Neuronal stem cell (in vitro differentiated cells): ENCODE measurements around the gene IL12RB1.

Experiments used
- DNase-seq: peaks from one replicate; pipeline ENCODE4 v3.0.0-alpha.2; 2013; ENCODE audit warnings: low spot score
- H2AFZ ChIP-seq: one replicate; pipeline ENCODE4 v1.6.1; 2013; ENCODE audit warnings: mild to moderate bottlenecking, low read length, inconsistent platforms
- H2AK5ac ChIP-seq: 2 replicates; pipeline ENCODE4 v1.6.1; 2013; ENCODE audit warnings: low read depth, mild to moderate bottlenecking, inconsistent platforms, low read length, moderate library complexity, mixed read lengths
- H2BK120ac ChIP-seq: 2 replicates; pipeline ENCODE4 v1.6.1; 2013; ENCODE audit warnings: low read depth, mild to moderate bottlenecking, inconsistent platforms, low read length, moderate library complexity, mixed read lengths
- H2BK12ac ChIP-seq: one replicate; pipeline ENCODE4 v1.6.1; 2013; ENCODE audit warnings: low read length, inconsistent platforms
- H2BK15ac ChIP-seq: 2 replicates; pipeline ENCODE4 v1.6.1; 2013; ENCODE audit warnings: mild to moderate bottlenecking, low read length, inconsistent platforms, mixed read lengths
- H2BK5ac ChIP-seq: one replicate; pipeline ENCODE4 v1.6.1; 2013; ENCODE audit warnings: inconsistent platforms, mild to moderate bottlenecking, low read length, moderate library complexity
- H3K14ac ChIP-seq: one replicate; pipeline ENCODE4 v1.6.1; 2013; ENCODE audit warnings: low read length, inconsistent platforms
- H3K18ac ChIP-seq: 2 replicates; pipeline ENCODE4 v1.6.1; 2013; ENCODE audit warnings: low read length, inconsistent platforms
- H3K23ac ChIP-seq: 2 replicates; pipeline ENCODE4 v1.6.1; 2013; ENCODE audit warnings: low read depth, mild to moderate bottlenecking, mixed read lengths, low read length, inconsistent platforms; ENCODE audit not compliant: poor library complexity
- H3K27ac ChIP-seq: replicated peaks from 3 replicates; pipeline ENCODE4 v1.5.1; 2013; ENCODE audit warnings: low read length, inconsistent platforms
- H3K27me3 ChIP-seq, 3 experiments: 2 replicates each; pipeline ENCODE4 v1.6.1; 2013; ENCODE audit warnings: low read length in 3 of 3, mild to moderate bottlenecking in 2 of 3, inconsistent platforms in 1 of 3, low read depth in 1 of 3, mixed read lengths in 1 of 3, moderate library complexity in 1 of 3; ENCODE audit not compliant: control insufficient read depth in 3 of 3, insufficient read depth in 3 of 3
- H3K36me3 ChIP-seq, 2 donors: replicated peaks in 1 of 2; 2 replicates each; pipeline ENCODE4 v1.6.1; 2013; ENCODE audit warnings: low read length in 2 of 2; ENCODE audit not compliant: control insufficient read depth in 2 of 2, insufficient read depth in 2 of 2
- H3K4ac ChIP-seq: 2 replicates; pipeline ENCODE4 v1.6.1; 2013; ENCODE audit warnings: inconsistent platforms, mild to moderate bottlenecking, low read length, moderate library complexity
- H3K4me1 ChIP-seq, 2 donors: 1 replicate in 1 of 2; 2 replicates in 1 of 2; pipeline ENCODE4 v1.6.1; 2013; ENCODE audit warnings: low read length in 2 of 2, low read depth in 1 of 2; ENCODE audit not compliant: control insufficient read depth in 2 of 2, insufficient read depth in 1 of 2
- H3K4me2 ChIP-seq: one replicate; pipeline ENCODE4 v1.6.1; 2013; ENCODE audit warnings: mild to moderate bottlenecking, low read length, inconsistent platforms; ENCODE audit not compliant: insufficient read depth, poor library complexity, severe bottlenecking
- H3K4me3 ChIP-seq, 2 donors: 2 replicates each; pipeline ENCODE4 v1.5.1; 2013; ENCODE audit warnings: low read length in 2 of 2, mild to moderate bottlenecking in 2 of 2, inconsistent platforms in 1 of 2, moderate library complexity in 1 of 2
- H3K79me1 ChIP-seq: one replicate; pipeline ENCODE4 v1.6.1; 2013; ENCODE audit warnings: low read depth, mild to moderate bottlenecking, inconsistent platforms, low read length, moderate library complexity
- H3K9ac ChIP-seq: one replicate; pipeline ENCODE4 v1.6.1; 2013; ENCODE audit warnings: mild to moderate bottlenecking, low read depth, low read length, inconsistent platforms; ENCODE audit not compliant: poor library complexity
- H3K9me3 ChIP-seq, 2 donors: replicated peaks in 1 of 2; 2 replicates each; pipeline versions ENCODE3 to v1.6.1; 2013; ENCODE audit warnings: low read length in 2 of 2, mild to moderate bottlenecking in 2 of 2, inconsistent platforms in 1 of 2, low read depth in 1 of 2, mixed read lengths in 1 of 2, moderate library complexity in 1 of 2; ENCODE audit not compliant: control insufficient read depth in 2 of 2, insufficient read depth in 1 of 2
- H4K8ac ChIP-seq: one replicate; pipeline ENCODE4 v1.6.1; 2013; ENCODE audit warnings: low read depth, mild to moderate bottlenecking, inconsistent platforms, low read length, moderate library complexity
- H4K91ac ChIP-seq: one replicate; pipeline ENCODE4 v1.6.1; 2013; ENCODE audit warnings: low read length, low read depth, mild to moderate bottlenecking, inconsistent platforms; ENCODE audit not compliant: poor library complexity
- WGBS, 2 donors: extraction: QIAGEN DNeasy Blood & Tissue Kit; methylation state at CpG; one replicate each; pipeline ENCODE4 v1.1.7; 2013; ENCODE audit warnings: missing lambda C conversion rate in 2 of 2, mixed read lengths in 1 of 2; ENCODE audit not compliant: insufficient read length in 2 of 2, insufficient replicate concordance in 1 of 2; ENCODE audit errors: extremely low coverage in 2 of 2; 5-methylcytosine and 5-hydroxymethylcytosine counted together

Gene IL12RB1

DNA sequence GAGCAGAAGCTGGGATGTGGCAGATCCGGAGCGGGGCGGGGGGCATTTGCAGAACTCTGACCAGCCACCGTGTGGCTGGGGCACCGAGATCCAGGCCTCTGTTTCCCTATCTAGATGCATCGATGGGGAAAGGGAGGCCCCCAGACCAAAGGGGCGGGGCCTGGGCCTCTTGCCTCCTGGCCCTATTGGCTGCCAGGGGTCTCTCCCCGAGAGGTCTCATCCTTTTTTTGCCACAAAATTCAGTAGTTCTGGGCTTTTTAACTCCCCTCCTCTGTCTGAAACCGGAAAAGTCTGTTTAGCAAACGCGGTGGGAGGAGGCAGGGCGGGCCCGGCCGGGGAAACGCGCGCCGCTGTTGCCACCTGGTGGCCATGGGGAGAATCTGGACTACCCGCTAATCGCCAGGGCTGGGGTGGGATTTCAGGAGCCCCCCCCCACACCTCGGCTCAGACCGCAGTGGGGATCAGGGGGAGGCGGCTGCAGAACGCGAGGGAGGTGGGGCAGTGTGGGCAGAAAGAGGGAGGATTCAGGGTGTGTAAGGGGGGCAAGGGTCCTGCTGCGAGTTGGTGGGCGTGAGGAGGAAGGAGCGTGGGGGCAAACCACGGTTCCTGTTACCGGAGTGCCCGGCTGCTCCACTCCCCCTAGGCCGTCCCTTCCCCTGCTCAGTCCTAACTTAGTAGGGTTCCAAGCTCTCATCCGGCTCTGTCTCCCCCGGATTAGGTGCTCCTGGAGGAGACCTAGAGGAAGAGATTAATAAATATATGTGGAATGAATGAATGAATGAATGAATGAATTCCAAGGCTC is 28.3 kb downstream of the IL12RB1 start:
- H3K4ac ChIP-seq = no peak overlapping the region
- H2BK5ac ChIP-seq = no peak overlapping the region
- no peak overlapping the region for H3K23ac ChIP-seq
- H3K9me3 ChIP-seq = peaks cover 0 to 2% of the 10 kb centered on the region in 2 donors
- no peak overlapping the region for H2BK15ac ChIP-seq
- H2AFZ ChIP-seq = peak overlapping the region; percentile 92
- H4K8ac ChIP-seq = no peak overlapping the region
- peak overlapping the region; percentile 64 for H3K27ac ChIP-seq
- H3K36me3 ChIP-seq = no peaks in the 10 kb centered on the region
- H3K4me3 ChIP-seq = peak overlapping the region; percentile 24 to 36
- H2AK5ac ChIP-seq = no peak overlapping the region
- H2BK120ac ChIP-seq = no peak overlapping the region
- peaks cover 0 to 2% (median 0%) of the 10 kb centered on the region in 3 experiments for H3K27me3 ChIP-seq
- peak overlapping the region; percentile 73 for H3K4me2 ChIP-seq
- H3K18ac ChIP-seq = peak overlapping the region; percentile 66
- no peak overlapping the region for H2BK12ac ChIP-seq
- no CpG with 5 or more reads among the region's 34 CpGs for WGBS, 2 donors
- no peak overlapping the region for H3K14ac ChIP-seq
- H3K9ac ChIP-seq = peak overlapping the region; percentile 87
- H4K91ac ChIP-seq = no peak overlapping the region
- H3K4me1 ChIP-seq = no peaks in the 10 kb centered on the region
- H3K79me1 ChIP-seq = no peaks in the 10 kb centered on the region
- DNase-seq = peak; percentile 78

DNA sequence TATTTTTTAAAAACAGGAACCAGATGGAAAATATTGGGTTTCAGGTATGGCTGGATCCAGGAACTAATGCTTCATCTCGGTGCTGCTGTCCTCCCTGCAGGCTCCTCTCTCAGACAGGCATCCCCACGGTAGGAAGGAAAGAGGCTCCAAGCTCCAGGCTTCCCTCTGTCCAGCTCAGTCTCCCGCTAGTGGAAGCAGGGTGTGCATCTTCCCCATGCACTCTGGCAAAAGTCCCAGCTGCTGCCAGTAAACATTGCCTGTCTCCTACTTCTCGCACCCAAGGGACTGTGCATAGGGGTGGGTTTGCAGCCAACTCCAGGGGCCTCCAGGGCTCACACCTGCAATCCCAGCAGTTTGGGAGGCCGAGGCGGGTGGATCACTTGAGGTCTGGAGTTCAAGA is 29.2 kb downstream of the IL12RB1 start:
- no peak overlapping the region for H2BK120ac ChIP-seq
- no peak overlapping the region for H3K4me2 ChIP-seq
- no peak overlapping the region for H3K14ac ChIP-seq
- H4K91ac ChIP-seq = no peak overlapping the region
- H4K8ac ChIP-seq = no peak overlapping the region
- no peaks in the 10 kb centered on the region for H3K79me1 ChIP-seq
- H3K9me3 ChIP-seq = peaks cover 0 to 2% of the 10 kb centered on the region in 2 donors
- no peak overlapping the region for H2BK5ac ChIP-seq
- no peak for DNase-seq
- H3K36me3 ChIP-seq = no peaks in the 10 kb centered on the region
- no peak overlapping the region for H2BK12ac ChIP-seq
- H2AFZ ChIP-seq = peak overlapping the region; percentile 92
- peak overlapping the region; percentile 47 for H2AK5ac ChIP-seq
- H3K4ac ChIP-seq = no peak overlapping the region
- peaks cover 0 to 2% (median 0%) of the 10 kb centered on the region in 3 experiments for H3K27me3 ChIP-seq
- H3K4me3 ChIP-seq = no peak overlapping the region
- H3K18ac ChIP-seq = no peak overlapping the region
- no peaks in the 10 kb centered on the region for H3K4me1 ChIP-seq
- H2BK15ac ChIP-seq = no peak overlapping the region
- no CpG with 5 or more reads among the region's 6 CpGs for WGBS, 2 donors
- H3K23ac ChIP-seq = no peak overlapping the region
- H3K9ac ChIP-seq = peak overlapping the region; percentile 53
- no peak overlapping the region for H3K27ac ChIP-seq

DNA sequence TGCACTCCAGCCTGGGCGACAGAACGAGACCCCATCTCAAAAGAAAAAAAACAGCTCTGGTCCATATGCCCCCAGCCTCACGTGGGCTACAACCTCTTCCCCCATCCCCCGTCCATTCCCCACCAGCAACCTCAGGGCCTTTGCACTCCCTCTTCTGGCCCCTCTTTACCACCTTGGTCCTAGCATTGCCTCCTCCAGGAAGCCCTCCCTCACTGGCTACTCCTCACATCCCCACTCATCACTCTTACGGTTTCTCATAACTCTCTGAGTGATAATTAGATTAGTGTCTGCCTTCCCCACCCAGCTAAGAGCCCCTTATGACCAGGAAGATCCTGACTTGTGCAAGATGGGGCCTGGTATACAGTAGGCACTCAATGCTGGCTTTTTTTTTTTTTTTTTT is 30.8 kb downstream of the IL12RB1 start:
- H3K36me3 ChIP-seq = no peaks in the 10 kb centered on the region
- H2BK15ac ChIP-seq = no peak overlapping the region
- no peak overlapping the region for H3K4me3 ChIP-seq
- H2BK120ac ChIP-seq = no peak overlapping the region
- H4K91ac ChIP-seq = no peak overlapping the region
- H3K4me1 ChIP-seq = no peaks in the 10 kb centered on the region
- H3K4me2 ChIP-seq = no peak overlapping the region
- no peaks in the 10 kb centered on the region for H3K27me3 ChIP-seq
- H2BK5ac ChIP-seq = no peak overlapping the region
- H3K79me1 ChIP-seq = no peaks in the 10 kb centered on the region
- H3K9me3 ChIP-seq = peaks cover 0 to 2% of the 10 kb centered on the region in 2 donors
- DNase-seq = no peak
- no peak overlapping the region for H3K27ac ChIP-seq
- no peak overlapping the region for H2BK12ac ChIP-seq
- H2AFZ ChIP-seq = no peak overlapping the region
- no peak overlapping the region for H2AK5ac ChIP-seq
- no peak overlapping the region for H4K8ac ChIP-seq
- no peak overlapping the region for H3K4ac ChIP-seq
- WGBS, 2 donors = no CpG with 5 or more reads among the region's 5 CpGs
- H3K9ac ChIP-seq = no peak overlapping the region
- H3K18ac ChIP-seq = no peak overlapping the region
- H3K14ac ChIP-seq = no peak overlapping the region
- H3K23ac ChIP-seq = no peak overlapping the region

DNA sequence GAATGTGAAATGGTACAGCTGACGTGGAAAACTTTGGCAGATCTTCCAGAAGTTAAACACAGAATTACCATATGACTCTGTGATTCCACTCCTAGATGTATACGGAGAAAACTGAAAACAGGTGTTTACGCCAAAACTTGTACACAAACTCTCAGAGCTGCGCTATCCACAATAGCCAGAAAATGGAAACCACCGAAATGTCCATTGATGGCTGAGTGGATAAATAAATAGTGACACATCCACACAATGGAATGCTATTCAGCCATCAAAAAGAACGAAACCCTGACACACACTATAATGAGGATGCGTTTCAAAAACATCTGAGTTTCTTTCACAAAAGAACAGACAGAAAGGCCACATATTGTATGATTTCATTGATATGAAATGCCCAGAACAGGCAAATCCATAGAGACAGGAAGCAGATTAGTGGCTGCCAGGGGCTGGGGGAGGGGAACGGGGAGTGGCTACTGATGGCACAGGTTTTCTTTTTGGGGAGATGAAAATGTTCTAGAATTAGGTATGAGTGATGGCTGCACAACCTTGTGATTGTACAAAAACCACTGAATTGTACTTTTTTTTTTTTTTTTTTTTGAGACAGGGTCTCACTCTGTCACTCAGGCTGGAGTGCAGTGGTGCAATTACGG is 33.0 kb downstream of the IL12RB1 start:
- Histone ChIP-seq H3K23ac (no peak overlapping the region), H3K27me3 (no peaks in the 10 kb centered on the region), H3K18ac (no peak overlapping the region), H2AK5ac (no peak overlapping the region), H3K27ac (no peak overlapping the region), H2BK12ac (no peak overlapping the region), H4K8ac (no peak overlapping the region), H3K79me1 (no peaks in the 10 kb centered on the region), H3K14ac (no peak overlapping the region), H3K36me3 (no peaks in the 10 kb centered on the region), H3K4me3 (no peak overlapping the region), H4K91ac (no peak overlapping the region), H3K9me3 (peaks cover 0 to 2% of the 10 kb centered on the region in 2 donors), H2BK120ac (no peak overlapping the region), H2BK15ac (no peak overlapping the region), H3K4me2 (no peak overlapping the region), H3K4me1 (no peaks in the 10 kb centered on the region), H3K4ac (no peak overlapping the region), H3K9ac (no peak overlapping the region), H2BK5ac (no peak overlapping the region), H2AFZ (no peak overlapping the region)
- no peak for DNase-seq
- no CpG with 5 or more reads among the region's 9 CpGs for WGBS, 2 donors
